T-helper 1 cell treated with Interleukin-12 subunit alpha and Interleukin-12 subunit beta and Interleukin-4 antibody, amounts not matched to agents 30 ng/mL and 1 ng/mL, for 36 hours (primary cell): ENCODE data around the gene ST8SIA4. TPM values are rescaled to one million over a fixed set of nuclear protein-coding genes. Genes with fewer than 3 reads are reported as not detected.
"Not testable (repeated sequence)": the region's sequence is repeated elsewhere in the genome, so short reads cannot be mapped to it uniquely, and the experiment has no call there.

Experiments used
- intact Hi-C: fragments of 100-400 bp; cut with micrococcal nuclease; formaldehyde crosslinking; loops from one replicate; pipeline ENCODE4 v1.15.1; 2024
- total RNA-seq: library from RNA; stranded (reverse); gene quantifications from 2 replicates; pipeline ENCODE4 v1.2.3, GENCODE V29; 2022

ST8SIA4 gene
- total RNA-seq, 1 donor from 2014 or later = 65.1 TPM

- intact Hi-C loops = no loop called here
These were observed 112.9 kb downstream of the ST8SIA4 start for GRCh38 chr5:100790170-100790665.

- intact Hi-C loops = no loop called here
These were observed 113.4 kb downstream of the ST8SIA4 start for GRCh38 chr5:100789694-100790093.

GRCh38 chr5:100788417-100788816, 114.7 kb downstream of the ST8SIA4 start:
- intact Hi-C loops = no loop called here

- intact Hi-C loops = no loop called here
These were observed 115.4 kb downstream of the ST8SIA4 start for GRCh38 chr5:100787648-100788047.

- intact Hi-C loops = not testable (repeated sequence)
These were observed 117.5 kb downstream of the ST8SIA4 start for GRCh38 chr5:100785536-100785935.

- intact Hi-C loops = loop anchor here (1.0 to 5.0 kb wide), 7 partner anchors 49 to 246 kb away; partner anchors contain the start of genes FAM174A and ST8SIA4
These were observed 122.7 kb downstream of the ST8SIA4 start for GRCh38 chr5:100780376-100780870.

GRCh38 chr5:100779669-100780375, 123.3 kb downstream of the ST8SIA4 start:
- intact Hi-C loops = loop anchor here (1.0 to 10.0 kb wide), 8 partner anchors 49 to 1855 kb away; partner anchors contain the start of genes CHD1, FAM174A and ST8SIA4

- intact Hi-C loops = loop anchor here (10.0 kb wide), 1 partner anchor 1853 kb away; the partner anchor contains the start of gene CHD1
These were observed 125.3 kb downstream of the ST8SIA4 start for GRCh38 chr5:100777680-100778300.

GRCh38 chr5:100775533-100775855, 127.6 kb downstream of the ST8SIA4 start:
- intact Hi-C loops = loop anchor here (2.0 to 10.0 kb wide), 2 partner anchors 269 to 1851 kb away; partner anchors contain the start of gene CHD1

GRCh38 chr5:100772548-100772947, 130.5 kb downstream of the ST8SIA4 start:
- intact Hi-C loops = loop anchor here (10.0 kb wide), 1 partner anchor 1848 kb away; the partner anchor contains the start of gene CHD1

- intact Hi-C loops = loop anchor here (10.0 kb wide), 1 partner anchor 1847 kb away; the partner anchor contains the start of gene CHD1
These were observed 131.1 kb downstream of the ST8SIA4 start for GRCh38 chr5:100772006-100772405.

- intact Hi-C loops = loop anchor here (10.0 kb wide), 1 partner anchor 1846 kb away; the partner anchor contains the start of gene CHD1
These were observed 131.9 kb downstream of the ST8SIA4 start for GRCh38 chr5:100771181-100771580.

GRCh38 chr5:100768221-100768620, 134.9 kb downstream of the ST8SIA4 start:
- intact Hi-C loops = loop anchor here (10.0 kb wide), 1 partner anchor 247 kb away; no protein-coding TSS in a partner anchor

- intact Hi-C loops = loop anchor here (10.0 kb wide), 1 partner anchor 252 kb away; no protein-coding TSS in a partner anchor
These were observed 140.1 kb downstream of the ST8SIA4 start for GRCh38 chr5:100762995-100763394.

- intact Hi-C loops = loop anchor here (10.0 kb wide), 1 partner anchor 253 kb away; no protein-coding TSS in a partner anchor
These were observed 141.0 kb downstream of the ST8SIA4 start for GRCh38 chr5:100762108-100762507.

GRCh38 chr5:100761192-100761591, 141.9 kb downstream of the ST8SIA4 start:
- intact Hi-C loops = loop anchor here (10.0 kb wide), 1 partner anchor 254 kb away; no protein-coding TSS in a partner anchor

- intact Hi-C loops = loop anchor here (10.0 kb wide), 1 partner anchor 254 kb away; no protein-coding TSS in a partner anchor
These were observed 142.4 kb downstream of the ST8SIA4 start for GRCh38 chr5:100760688-100761087.

GRCh38 chr5:100758780-100759179, 144.3 kb downstream of the ST8SIA4 start:
- intact Hi-C loops = no loop called here

- intact Hi-C loops = no loop called here
These were observed 144.8 kb downstream of the ST8SIA4 start for GRCh38 chr5:100758306-100758705.

- intact Hi-C loops = no loop called here
These were observed 145.5 kb downstream of the ST8SIA4 start for GRCh38 chr5:100757618-100758017.
